GM12801 (cell line): Measurements from ENCODE around the gene SMARCA4.

Source experiments
- CTCF ChIP-seq: IDR thresholded peaks from one replicate; pipeline ENCODE4 v1.5.1; 2011; ENCODE audit warnings: control low read depth; ENCODE audit not compliant: insufficient read length; ENCODE audit errors: extremely low read depth

SMARCA4 gene

GRCh38 chr19:11047866-11048265 lies 87.0 kb downstream of the SMARCA4 start:
- TF ChIP-seq CTCF = no peak

GRCh38 chr19:11050323-11051114 lies 89.7 kb downstream of the SMARCA4 start:
- TF ChIP-seq CTCF = no peak

- no peak for TF ChIP-seq CTCF
These were observed 93.0 kb downstream of the SMARCA4 start for GRCh38 chr19:11053817-11054195.

GRCh38 chr19:11054200-11054599 lies 93.4 kb downstream of the SMARCA4 start:
- TF ChIP-seq CTCF = no peak

GRCh38 chr19:11054628-11055027 lies 93.8 kb downstream of the SMARCA4 start:
- no peak for TF ChIP-seq CTCF

GRCh38 chr19:11058246-11059030 lies 97.6 kb downstream of the SMARCA4 start:
- no peak for TF ChIP-seq CTCF

- TF ChIP-seq CTCF = no peak
These were observed 98.9 kb downstream of the SMARCA4 start for GRCh38 chr19:11059511-11060358.
